NCI-H510A treated with DMSO at 0.1 percent for 48 hours (cell line): ENCODE results near the gene CDH8.
"Not testable (repeated sequence)": the region's sequence is repeated elsewhere in the genome, so short reads cannot be mapped to it uniquely, and the experiment has no call there.

Experiments used
- DNase-seq: peaks from one replicate; lab custom pipeline; 2025; lab: John Stamatoyannopoulos, UW

The CDH8 gene

GRCh38 chr16:61858988-61859387 is 177.2 kb downstream of the CDH8 start:
- no peak for DNase-seq

- peak; percentile 22 for DNase-seq
These were observed 193.6 kb downstream of the CDH8 start for GRCh38 chr16:61842666-61843065.

- DNase-seq = no peak
These were observed 199.3 kb downstream of the CDH8 start for GRCh38 chr16:61836804-61837393.

GRCh38 chr16:61834082-61834481 is 202.2 kb downstream of the CDH8 start:
- DNase-seq = no peak

- no peak for DNase-seq
These were observed 204.8 kb downstream of the CDH8 start for GRCh38 chr16:61831351-61831917.

- no peak for DNase-seq
These were observed 206.6 kb downstream of the CDH8 start for GRCh38 chr16:61829631-61830030.

GRCh38 chr16:61823326-61823725 is 212.9 kb downstream of the CDH8 start:
- no peak for DNase-seq

- DNase-seq = no peak
These were observed 215.4 kb downstream of the CDH8 start for GRCh38 chr16:61820820-61821219.

GRCh38 chr16:61820398-61820797 is 215.8 kb downstream of the CDH8 start:
- no peak for DNase-seq

- DNase-seq = no peak
These were observed 217.4 kb downstream of the CDH8 start for GRCh38 chr16:61818850-61819249.

- no peak for DNase-seq
These were observed 218.5 kb downstream of the CDH8 start for GRCh38 chr16:61817583-61818278.

GRCh38 chr16:61814726-61815347 is 221.4 kb downstream of the CDH8 start:
- no peak for DNase-seq

GRCh38 chr16:61813339-61813738 is 222.9 kb downstream of the CDH8 start:
- no peak for DNase-seq

GRCh38 chr16:61812251-61812650 is 224.0 kb downstream of the CDH8 start:
- no peak for DNase-seq

GRCh38 chr16:61807551-61807950 is 228.7 kb downstream of the CDH8 start:
- DNase-seq = no peak

GRCh38 chr16:61801217-61801616 is 235.0 kb downstream of the CDH8 start:
- not testable (repeated sequence) for DNase-seq

- no peak for DNase-seq
These were observed 237.5 kb downstream of the CDH8 start for GRCh38 chr16:61798741-61799140.

GRCh38 chr16:61797961-61798507 is 238.2 kb downstream of the CDH8 start:
- DNase-seq = no peak

- no peak for DNase-seq
These were observed 238.9 kb downstream of the CDH8 start for GRCh38 chr16:61797296-61797795.

GRCh38 chr16:61792194-61792909 is 243.9 kb downstream of the CDH8 start:
- no peak for DNase-seq

GRCh38 chr16:61791464-61791863 is 244.8 kb downstream of the CDH8 start:
- no peak for DNase-seq

GRCh38 chr16:61781855-61782254 is 254.4 kb downstream of the CDH8 start:
- not testable (repeated sequence) for DNase-seq
